NCI-H1105 (cell line): Measurements from ENCODE around the gene DGKZ.
"Not testable (repeated sequence)": the region's sequence is repeated elsewhere in the genome, so short reads cannot be mapped to it uniquely, and the experiment has no call there.

Experiments
- DNase-seq: peaks from one replicate; lab custom pipeline; 2025; lab: John Stamatoyannopoulos, UW

DGKZ gene

DNA sequence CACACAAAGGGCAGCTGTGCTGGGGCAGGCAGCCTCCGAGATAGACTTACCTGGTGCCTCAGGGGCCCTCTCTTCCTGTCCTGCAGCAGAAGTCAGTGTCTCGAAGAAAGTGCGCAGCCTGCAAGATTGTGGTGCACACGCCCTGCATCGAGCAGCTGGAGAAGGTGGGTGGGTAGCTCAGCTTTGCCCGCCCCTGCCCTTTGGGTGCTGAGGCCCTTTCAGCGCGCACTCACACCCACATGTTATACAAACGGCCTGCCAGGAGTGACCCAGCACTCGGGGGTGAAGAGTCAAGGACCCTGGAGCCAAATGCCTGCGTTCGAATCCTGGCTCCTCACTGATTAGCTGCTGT lies 20.6 kb downstream of the DGKZ start:
- DNase-seq: no peak

DNA sequence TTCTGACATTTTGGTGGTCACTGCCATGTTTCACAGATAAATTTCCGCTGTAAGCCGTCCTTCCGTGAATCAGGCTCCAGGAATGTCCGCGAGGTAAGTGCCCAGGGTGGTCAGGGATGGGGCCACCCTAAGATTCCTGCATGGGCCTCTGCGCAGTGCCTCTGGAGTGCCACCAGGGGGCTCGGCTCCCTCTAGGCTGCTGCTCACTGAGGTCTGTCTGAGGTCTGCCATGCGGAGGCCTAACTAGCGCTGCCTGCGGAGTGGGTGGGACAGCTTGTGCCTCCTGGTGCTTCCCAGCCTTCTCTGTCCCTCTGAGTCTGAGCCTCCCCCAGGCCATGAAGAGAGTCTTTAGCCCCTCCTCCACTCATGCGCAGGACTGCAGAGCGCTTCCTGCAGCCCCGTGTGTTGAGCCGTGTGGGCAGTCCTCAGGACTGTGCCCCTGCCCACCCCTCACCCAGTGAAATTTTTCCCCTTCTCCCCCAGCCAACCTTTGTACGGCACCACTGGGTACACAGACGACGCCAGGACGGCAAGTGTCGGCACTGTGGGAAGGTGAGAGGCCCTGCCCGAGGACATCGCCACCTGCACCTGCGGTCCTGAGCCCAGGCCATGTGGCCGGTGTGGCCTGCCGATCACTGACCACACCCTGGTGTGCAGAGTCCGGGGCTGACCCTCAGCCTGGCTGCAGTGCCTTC lies 22.3 kb downstream of the DGKZ start:
- DNase-seq: peak; percentile 38

DNA sequence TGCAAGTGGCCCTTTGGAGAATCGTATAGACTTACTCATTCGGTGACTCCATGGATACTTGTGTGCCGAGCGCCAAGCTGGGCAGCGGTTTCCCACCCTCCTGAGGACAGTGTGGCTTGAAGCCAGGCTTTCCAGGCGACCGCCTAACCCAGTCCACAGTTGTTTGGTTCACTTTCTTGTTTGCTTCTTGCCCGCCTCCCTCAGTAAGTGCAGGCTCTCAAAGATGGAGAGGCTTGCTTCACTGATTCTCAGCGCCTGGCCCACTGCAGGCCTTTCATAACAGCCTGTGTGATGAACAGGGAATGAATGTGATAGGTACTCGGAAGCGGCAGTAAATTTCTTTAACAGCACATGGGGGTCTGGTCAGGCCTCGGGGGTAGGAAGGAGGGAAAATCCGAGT lies 23.0 kb downstream of the DGKZ start:
- DNase-seq: no peak

DNA sequence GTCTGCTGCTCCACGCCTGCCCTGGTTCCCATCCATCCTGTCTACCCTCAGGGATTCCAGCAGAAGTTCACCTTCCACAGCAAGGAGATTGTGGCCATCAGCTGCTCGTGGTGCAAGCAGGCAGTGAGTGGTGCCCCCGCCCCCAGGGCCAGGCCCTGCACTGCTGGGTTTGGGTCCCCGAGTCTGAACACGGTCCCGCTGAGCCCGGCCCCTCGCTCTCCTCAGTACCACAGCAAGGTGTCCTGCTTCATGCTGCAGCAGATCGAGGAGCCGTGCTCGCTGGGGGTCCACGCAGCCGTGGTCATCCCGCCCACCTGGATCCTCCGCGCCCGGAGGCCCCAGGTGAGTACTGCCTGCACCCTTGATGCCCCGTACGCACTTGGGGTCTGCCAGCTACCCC lies 24.0 kb downstream of the DGKZ start:
- DNase-seq: not testable (repeated sequence)

DNA sequence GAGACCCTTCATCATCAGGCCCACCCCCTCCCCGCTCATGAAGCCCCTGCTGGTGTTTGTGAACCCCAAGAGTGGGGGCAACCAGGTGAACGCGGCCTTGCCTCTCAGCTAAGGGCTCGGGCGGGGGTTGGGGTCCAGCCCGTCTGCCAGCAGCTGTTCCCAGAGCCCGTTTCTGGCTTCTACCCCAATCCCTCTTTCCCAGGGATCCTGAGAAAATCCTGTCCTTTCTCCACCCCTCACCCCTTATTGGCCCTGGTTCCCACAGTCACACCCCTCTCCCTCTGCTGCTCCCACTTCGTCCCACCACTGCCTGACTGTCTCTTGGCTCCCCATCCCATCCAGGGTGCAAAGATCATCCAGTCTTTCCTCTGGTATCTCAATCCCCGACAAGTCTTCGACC lies 24.8 kb downstream of the DGKZ start:
- no peak for DNase-seq

DNA sequence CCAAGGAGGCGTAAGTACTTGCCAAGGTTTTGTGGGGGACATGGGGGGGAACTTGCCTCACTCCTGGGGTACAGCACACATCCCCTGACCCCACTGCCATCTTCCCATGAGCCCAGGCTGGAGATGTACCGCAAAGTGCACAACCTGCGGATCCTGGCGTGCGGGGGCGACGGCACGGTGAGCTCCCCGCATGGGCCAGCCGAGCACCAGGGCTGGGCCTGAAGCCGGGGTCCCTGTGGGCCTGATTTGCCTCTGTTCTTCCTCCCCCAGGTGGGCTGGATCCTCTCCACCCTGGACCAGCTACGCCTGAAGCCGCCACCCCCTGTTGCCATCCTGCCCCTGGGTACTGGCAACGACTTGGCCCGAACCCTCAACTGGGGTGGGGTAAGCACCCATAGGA lies 25.2 kb downstream of the DGKZ start:
- not testable (repeated sequence) for DNase-seq

DNA sequence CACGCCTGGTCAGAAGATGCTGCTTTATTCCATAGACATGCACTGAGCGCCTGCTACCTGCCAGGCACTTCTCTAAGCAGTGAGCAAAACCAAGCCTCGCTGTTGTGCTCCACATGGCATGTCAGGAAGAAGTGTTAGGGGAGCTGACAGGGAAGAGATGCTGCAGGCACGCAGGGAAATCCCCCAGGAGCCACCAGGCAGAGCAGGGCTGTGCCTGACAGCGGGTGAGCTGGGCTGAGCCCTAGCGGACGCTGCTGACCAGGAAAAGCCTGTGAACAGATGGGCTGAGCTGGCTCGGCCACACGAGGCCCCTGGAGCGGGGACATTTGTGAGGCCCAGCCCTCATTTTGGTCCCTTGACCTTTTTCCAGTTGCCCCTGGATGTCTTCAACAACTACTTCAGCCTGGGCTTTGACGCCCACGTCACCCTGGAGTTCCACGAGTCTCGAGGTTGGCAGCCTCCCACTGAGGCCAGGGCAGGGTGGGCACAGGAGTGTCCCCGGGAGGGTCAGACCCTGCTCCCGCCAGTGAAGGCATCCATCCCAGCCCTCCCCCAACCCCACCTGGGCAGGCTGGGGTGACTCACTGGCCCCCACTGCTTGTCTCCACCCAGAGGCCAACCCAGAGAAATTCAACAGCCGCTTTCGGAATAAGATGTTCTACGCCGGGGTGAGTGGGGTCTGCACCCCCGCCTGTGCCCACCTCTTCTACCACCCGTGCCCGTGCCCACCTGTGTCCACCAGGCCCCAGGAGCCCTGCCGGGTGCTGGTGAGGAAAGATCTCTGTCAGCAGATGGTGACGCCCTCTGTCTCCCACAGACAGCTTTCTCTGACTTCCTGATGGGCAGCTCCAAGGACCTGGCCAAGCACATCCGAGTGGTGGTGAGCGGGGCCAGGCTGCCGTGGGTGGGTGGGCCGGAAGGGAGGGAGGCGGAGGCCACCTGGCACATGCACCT lies 26.8 kb downstream of the DGKZ start:
- DNase-seq: no peak

DNA sequence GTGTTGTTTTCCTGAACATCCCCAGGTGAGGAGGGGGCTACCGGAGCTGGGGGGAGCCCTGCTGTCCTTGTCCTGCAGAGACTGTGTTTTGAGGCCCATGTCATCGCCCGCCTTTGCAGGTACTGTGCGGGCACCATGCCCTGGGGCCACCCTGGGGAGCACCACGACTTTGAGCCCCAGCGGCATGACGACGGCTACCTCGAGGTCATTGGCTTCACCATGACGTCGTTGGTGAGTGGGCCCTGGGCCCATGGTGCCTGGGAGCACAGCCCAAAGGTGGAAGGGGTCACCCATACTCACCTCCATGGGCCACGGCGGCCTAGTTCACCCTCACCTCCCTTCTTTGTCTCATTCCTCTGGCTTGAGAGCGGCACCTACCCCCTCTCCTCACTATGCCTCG lies 27.6 kb downstream of the DGKZ start:
- DNase-seq: no peak

DNA sequence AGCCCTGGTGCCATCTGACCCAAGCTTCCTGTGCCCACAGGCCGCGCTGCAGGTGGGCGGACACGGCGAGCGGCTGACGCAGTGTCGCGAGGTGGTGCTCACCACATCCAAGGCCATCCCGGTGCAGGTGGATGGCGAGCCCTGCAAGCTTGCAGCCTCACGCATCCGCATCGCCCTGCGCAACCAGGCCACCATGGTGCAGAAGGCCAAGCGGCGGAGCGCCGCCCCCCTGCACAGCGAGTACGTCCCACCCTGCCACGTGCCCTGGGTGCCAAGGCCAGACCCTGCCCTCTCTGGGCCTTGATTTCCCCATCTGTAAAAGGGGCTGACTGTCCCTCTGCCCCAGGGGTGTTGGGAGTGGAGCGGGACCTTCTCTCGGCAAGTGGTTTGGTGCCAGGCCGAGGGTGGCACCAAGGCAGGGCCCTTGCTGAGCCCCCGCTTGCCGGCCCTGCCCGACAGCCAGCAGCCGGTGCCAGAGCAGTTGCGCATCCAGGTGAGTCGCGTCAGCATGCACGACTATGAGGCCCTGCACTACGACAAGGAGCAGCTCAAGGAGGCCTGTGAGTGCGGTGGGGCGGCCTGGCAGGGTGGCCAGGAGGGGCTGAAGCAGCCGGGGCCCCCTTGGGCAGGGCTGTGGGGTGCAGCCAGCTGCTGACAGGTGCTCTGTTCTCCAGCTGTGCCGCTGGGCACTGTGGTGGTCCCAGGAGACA lies 28.3 kb downstream of the DGKZ start:
- no peak for DNase-seq

DNA sequence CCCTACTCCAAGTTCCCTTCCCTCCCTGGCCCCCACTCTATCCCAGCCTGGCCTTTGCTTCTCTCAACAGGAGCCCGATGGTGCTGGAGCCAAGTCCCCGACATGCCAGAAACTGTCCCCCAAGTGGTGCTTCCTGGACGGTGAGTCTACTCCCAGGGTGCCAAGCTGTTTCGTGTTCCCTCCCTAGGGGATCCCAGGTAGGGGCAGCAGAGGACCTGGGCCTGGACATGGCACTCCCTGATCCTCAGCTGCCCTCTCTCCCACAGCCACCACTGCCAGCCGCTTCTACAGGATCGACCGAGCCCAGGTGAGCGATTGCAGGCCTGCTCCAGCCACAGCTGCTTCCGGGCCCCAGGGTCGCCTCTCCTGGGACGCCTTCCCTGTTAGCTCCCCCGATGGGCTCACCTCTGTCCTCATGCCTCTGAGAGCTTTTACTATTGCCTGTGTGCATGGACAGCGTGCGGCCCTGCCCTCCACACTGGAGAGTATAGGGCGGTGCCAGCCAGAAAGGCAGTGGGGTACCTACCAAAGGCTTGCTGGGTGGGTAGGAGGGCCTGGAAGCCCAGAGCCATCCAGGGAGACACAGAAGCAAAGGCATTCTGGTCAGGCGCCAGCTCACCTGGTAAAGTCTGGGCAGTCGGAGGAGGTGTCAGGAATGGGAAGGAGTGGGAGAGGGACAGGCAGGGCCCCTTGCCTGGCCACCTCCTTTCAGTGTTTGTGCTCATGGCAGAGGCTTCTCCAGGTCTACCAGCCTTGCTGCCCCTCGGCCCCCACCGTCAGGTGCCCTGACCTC lies 29.2 kb downstream of the DGKZ start:
- DNase-seq: no peak

DNA sequence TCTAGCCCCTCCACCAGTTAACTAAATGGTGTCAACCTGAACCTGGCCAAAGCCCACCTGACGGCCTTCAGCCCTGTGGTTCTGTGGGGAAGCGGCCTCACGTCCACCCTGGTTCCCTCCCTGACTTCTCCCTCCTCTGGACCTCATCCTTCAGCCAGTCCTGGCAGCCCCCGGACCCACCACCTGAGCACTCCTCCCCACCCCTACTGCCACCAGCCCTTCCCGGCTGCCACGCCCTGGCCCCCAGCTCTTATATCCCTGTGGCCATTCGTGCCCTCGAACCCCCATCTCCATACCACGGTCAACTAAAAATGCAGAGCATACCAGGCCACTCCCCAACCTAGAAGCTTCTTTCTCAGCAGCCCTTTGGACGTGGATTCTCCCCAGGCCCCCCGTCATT lies 30.0 kb downstream of the DGKZ start:
- DNase-seq: no peak

DNA sequence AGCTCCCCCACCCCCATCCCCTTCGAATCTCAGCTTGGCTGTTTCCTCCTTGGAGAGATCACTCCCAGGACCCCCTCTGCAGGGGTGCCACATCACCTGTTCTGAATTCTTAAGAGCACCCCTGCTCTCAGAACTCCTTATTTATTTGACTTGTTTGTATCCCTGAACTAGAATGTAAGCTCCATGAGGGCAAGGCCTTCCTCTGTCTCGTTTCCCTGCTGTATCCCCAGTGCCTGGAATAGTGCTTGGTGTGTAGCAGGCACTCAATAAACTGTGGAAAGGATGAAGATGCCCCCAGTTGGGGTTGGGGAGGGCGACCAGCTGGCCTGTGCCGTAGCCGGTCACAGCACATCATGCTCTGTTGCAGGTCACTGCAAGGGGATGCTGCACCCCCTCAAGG lies 30.6 kb downstream of the DGKZ start:
- DNase-seq: no peak

DNA sequence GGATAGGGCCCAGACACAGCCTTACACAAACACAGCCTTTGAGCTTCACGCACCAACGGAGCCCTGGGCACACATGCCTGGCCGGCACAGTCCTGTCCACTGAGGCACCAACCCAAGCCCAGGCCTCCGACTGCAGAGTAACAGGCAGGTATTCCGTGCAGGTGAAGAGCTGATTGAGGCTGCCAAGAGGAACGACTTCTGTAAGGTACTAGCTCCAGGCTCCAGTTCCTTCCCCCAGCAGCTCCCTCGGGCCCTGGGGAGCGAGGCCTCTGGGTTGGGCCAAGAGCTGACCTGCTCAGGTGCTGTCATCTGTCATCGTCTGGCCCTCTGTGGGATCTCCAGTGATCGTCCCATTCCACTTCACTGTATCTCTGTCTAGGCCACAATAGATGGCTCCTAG lies 31.0 kb downstream of the DGKZ start:
- no peak for DNase-seq

DNA sequence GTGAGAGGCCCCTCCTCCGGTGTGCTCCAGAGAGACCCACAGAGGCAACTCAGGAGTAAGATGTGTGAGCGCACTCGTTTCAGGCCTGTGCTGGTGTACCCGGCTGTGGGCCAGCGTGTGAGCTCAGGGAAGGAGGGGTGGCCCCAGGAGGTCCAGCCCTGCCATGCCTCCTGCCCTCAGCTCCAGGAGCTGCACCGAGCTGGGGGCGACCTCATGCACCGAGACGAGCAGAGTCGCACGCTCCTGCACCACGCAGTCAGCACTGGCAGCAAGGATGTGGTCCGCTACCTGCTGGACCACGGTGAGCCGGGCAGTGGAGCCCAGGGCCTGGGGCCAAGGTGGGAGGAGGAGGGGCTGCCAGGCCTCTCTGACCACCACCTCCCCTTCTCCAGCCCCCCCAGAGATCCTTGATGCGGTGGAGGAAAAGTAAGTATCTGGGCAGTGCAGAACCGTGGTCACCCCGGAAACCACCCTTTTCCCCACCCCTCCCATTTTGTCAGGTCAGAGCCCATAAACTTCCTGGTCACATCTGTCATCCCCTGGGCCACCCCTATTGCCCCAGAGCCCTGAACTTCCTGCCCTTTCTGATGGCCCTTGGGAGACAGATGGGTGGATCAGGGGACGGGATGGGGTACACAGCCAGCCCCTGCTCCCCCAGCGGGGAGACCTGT lies 31.7 kb downstream of the DGKZ start:
- DNase-seq: no peak

DNA sequence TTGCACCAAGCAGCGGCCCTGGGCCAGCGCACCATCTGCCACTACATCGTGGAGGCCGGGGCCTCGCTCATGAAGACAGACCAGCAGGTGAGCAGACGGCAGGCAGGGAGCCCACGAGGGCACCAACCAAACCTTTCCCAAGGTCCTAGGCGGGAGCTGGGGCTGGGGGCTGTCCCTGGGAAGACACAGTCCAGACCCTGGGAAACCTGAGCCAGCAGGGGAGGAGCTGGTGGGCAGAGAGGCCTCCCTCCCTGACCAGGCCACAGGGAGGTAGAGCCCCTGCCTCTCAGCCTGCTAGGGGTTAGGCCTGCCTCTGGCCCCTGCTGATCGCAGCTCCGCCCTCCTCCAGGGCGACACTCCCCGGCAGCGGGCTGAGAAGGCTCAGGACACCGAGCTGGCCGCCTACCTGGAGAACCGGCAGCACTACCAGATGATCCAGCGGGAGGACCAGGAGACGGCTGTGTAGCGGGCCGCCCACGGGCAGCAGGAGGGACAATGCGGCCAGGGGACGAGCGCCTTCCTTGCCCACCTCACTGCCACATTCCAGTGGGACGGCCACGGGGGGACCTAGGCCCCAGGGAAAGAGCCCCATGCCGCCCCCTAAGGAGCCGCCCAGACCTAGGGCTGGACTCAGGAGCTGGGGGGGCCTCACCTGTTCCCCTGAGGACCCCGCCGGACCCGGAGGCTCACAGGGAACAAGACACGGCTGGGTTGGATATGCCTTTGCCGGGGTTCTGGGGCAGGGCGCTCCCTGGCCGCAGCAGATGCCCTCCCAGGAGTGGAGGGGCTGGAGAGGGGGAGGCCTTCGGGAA lies 32.4 kb downstream of the DGKZ start:
- DNase-seq: not testable (repeated sequence)

DNA sequence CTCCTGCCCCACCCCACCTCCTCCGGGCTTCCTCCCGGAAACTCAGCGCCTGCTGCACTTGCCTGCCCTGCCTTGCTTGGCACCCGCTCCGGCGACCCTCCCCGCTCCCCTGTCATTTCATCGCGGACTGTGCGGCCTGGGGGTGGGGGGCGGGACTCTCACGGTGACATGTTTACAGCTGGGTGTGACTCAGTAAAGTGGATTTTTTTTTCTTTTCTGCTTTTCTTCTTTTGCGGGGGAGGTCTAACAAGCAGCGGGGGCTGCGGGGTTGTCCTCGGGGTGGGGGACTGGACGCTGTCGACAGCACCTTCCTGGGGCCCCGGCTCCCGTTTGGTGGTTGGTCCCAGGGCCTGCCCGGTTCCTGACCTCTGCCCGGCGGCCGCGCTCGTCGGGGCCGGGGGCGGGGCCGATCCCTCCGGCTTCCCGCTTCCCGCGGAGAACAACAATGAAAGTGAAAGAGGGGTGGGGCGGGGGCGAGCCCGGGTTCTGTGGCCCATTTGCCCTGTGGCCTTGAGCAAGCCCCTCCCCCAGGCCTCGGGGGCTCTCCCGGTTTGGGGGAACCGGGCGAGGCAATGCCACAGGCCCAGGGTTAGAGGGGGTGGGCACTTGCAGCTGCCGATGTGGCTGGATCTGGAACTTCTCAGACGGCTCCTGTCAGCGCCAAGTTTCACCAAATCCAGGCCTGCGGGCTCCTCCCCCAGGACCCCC lies 33.2 kb downstream of the DGKZ start:
- peak; percentile 72 for DNase-seq

DNA sequence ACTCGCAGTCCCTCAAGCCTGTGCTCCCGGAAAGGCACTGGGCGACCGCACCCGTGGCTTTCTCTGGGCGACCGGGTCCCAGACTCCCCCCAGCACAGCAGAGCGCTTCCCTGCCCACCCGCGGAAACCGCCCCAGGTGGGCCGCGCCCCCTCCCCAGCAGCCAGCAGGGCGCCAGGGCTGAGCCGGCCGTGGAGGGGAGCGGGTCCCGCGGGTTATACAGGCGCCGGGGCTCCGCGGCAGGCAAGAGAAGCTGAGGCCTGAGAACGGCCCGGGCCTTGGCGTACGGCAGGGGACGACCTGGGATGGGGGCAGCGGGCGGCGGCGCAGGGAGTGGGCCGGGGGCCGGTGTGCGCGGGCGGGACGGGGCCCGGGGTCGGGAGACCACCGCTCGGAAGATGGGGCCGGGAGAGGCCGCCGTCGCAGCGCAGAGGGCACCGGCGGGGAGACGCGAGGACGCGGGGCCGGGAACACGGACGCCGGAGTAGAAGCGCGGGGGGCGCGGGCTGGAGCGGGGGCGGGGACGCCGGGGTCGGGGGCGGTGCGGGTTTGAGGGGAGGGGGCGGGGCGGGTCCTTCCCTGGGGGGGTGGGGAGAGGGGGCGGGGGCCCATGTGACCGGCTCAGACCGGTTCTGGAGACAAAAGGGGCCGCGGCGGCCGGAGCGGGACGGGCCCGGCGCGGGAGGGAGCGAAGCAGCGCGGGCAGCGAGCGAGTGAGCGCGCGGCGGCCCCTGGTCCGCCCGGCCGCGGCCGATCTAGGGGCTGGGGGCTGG lies 34.0 kb downstream of the DGKZ start, which contains the start of gene MDK:
MDK (plus strand) TSS at position 622 of the 771 bp plus-strand sequence. CDS start 389 bp downstream, outside the sequence.
- DNase-seq: peak; percentile 64

DNA sequence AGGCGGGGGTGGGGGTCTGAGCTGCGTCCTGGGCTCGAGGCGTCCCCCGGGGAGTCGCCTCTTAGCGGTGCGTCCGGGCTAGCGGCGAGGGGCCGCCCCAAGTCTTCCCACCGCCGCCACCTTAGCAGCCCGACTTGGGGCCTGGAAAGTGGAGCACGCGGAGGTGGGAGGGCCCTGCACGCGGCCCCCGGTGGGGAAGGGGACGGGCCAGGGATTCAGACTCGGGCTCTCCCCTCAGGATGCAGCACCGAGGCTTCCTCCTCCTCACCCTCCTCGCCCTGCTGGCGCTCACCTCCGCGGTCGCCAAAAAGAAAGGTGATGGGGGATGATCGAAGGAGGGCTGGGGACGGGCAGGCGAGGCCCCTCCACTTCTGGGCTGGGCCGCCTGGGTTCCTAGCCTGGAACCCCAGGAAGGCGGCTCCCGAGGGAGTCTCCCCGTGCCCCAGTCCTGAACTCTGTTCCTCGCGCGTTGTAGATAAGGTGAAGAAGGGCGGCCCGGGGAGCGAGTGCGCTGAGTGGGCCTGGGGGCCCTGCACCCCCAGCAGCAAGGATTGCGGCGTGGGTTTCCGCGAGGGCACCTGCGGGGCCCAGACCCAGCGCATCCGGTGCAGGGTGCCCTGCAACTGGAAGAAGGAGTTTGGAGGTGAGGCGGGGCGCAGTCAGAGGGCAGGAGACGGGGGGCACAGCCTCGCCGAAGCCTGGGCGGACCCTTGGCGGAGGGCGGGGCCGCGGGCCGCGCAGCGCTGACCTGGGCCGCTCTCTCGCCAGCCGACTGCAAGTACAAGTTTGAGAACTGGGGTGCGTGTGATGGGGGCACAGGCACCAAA lies 34.8 kb downstream of the DGKZ start:
- peak; percentile 41 for DNase-seq
